Progenitor cell of endocrine pancreas (in vitro differentiated cells): ENCODE data around the gene CUL4A. TPM values are rescaled to one million over a fixed set of nuclear protein-coding genes. Genes with fewer than 3 reads are reported as not detected.

Experiments used
- DNase-seq: peaks from one replicate; pipeline ENCODE4 v3.0.0; 2021; ENCODE audit warnings: low spot score; ENCODE audit not compliant: unreplicated experiment
- H3K27ac Mint-ChIP-seq: 2 replicates; pipeline ENCODE4 v1.8.0; 2021; ENCODE audit warnings: mild to moderate bottlenecking, moderate library complexity, mixed read lengths
- H3K27me3 Mint-ChIP-seq: 2 replicates; pipeline ENCODE4 v1.8.0; 2021; ENCODE audit warnings: mixed read lengths
- H3K36me3 Mint-ChIP-seq: 2 replicates; pipeline ENCODE4 v1.8.0; 2022; ENCODE audit warnings: mixed read lengths; ENCODE audit not compliant: insufficient read depth
- H3K4me1 Mint-ChIP-seq: 2 replicates; pipeline ENCODE4 v1.8.0; 2021; ENCODE audit warnings: low read depth, mixed read lengths
- H3K4me3 Mint-ChIP-seq: 2 replicates; pipeline ENCODE4 v1.8.0; 2021; ENCODE audit warnings: low read depth, mild to moderate bottlenecking, moderate library complexity, mixed read lengths
- H3K9me3 Mint-ChIP-seq: 2 replicates; pipeline ENCODE4 v1.8.0; 2021; ENCODE audit warnings: low read depth, mixed read lengths
- CTCF ChIP-seq: fragments of 200-600 bp; sonication (generic); IDR thresholded peaks from one replicate; pipeline ENCODE4 v1.5.0; 2021; ENCODE audit warnings: antibody characterized with exemption, mild to moderate bottlenecking; ENCODE audit not compliant: unreplicated experiment
- total RNA-seq: library from RNA; stranded (reverse); gene quantifications from 2 replicates; pipeline ENCODE4 v1.2.1, GENCODE V29; 2021

The CUL4A gene
- total RNA-seq, 1 donor from 2014 or later: 77.1 TPM

- H3K36me3 Mint-ChIP-seq: peaks cover 6% of the 10 kb centered on the region
- H3K4me3 Mint-ChIP-seq: no peak overlapping the region
- H3K27ac Mint-ChIP-seq: no peak overlapping the region
- H3K27me3 Mint-ChIP-seq: no peaks in the 10 kb centered on the region
- no peak for DNase-seq
- H3K4me1 Mint-ChIP-seq: peaks cover 13% of the 10 kb centered on the region
- TF ChIP-seq CTCF: no peak
- H3K9me3 Mint-ChIP-seq: no peaks in the 10 kb centered on the region
Measured at GRCh38 chr13:113203507-113204377, 5.7 kb upstream of the CUL4A start.

- TF ChIP-seq CTCF: no peak
- Mint-ChIP-seq H3K4me3 (no peak overlapping the region), H3K27me3 (no peaks in the 10 kb centered on the region), H3K36me3 (peaks cover 6% of the 10 kb centered on the region), H3K4me1 (peaks cover 13% of the 10 kb centered on the region), H3K27ac (no peak overlapping the region), H3K9me3 (no peaks in the 10 kb centered on the region)
- DNase-seq: no peak
Measured at GRCh38 chr13:113204378-113204734, 5.1 kb upstream of the CUL4A start.

GRCh38 chr13:113205428-113205931 lies 3.9 kb upstream of the CUL4A start:
- H3K27ac Mint-ChIP-seq: no peak overlapping the region
- no peak for TF ChIP-seq CTCF
- peak overlapping the region; percentile 22 for H3K4me3 Mint-ChIP-seq

GRCh38 chr13:113207460-113207859 lies 2.0 kb upstream of the CUL4A start:
- DNase-seq: no peak
- peak overlapping the region; percentile 89 for H3K4me3 Mint-ChIP-seq
- peaks cover 11% of the 10 kb centered on the region for H3K36me3 Mint-ChIP-seq
- no peaks in the 10 kb centered on the region for H3K27me3 Mint-ChIP-seq
- peak overlapping the region; percentile 96 for H3K27ac Mint-ChIP-seq
- no peak for TF ChIP-seq CTCF
- no peaks in the 10 kb centered on the region for H3K9me3 Mint-ChIP-seq
- H3K4me1 Mint-ChIP-seq: peaks cover 18% of the 10 kb centered on the region

More at GRCh38 chr13:113205428-113205931, 3.9 kb upstream of the CUL4A start:
- H3K4me1 Mint-ChIP-seq: peaks cover 13% of the 10 kb centered on the region
- peaks cover 5% of the 10 kb centered on the region for H3K36me3 Mint-ChIP-seq
- DNase-seq: no peak
- no peaks in the 10 kb centered on the region for H3K9me3 Mint-ChIP-seq
- H3K27me3 Mint-ChIP-seq: no peaks in the 10 kb centered on the region

- Mint-ChIP-seq H3K4me1 (peaks cover 18% of the 10 kb centered on the region), H3K27me3 (no peaks in the 10 kb centered on the region), H3K36me3 (peaks cover 11% of the 10 kb centered on the region), H3K4me3 (peak overlapping the region; percentile 89), H3K9me3 (no peaks in the 10 kb centered on the region), H3K27ac (peak overlapping the region; percentile 96)
- no peak for TF ChIP-seq CTCF
- peak; percentile 25 for DNase-seq
Measured at GRCh38 chr13:113207890-113208420, 1.5 kb upstream of the CUL4A start.
